Measurements from ENCODE around the gene PP2D1. TPM values are rescaled to one million over a fixed set of nuclear protein-coding genes. Genes with fewer than 3 reads are reported as not detected.

Gene PP2D1
- polyA plus RNA-seq, 3 donors, result 0.41 to 0.56 TPM; not detected in 1

GRCh38 chr3:19954676-19955075 lies 57.4 kb downstream of the PP2D1 start:
- Mint-ChIP-seq H3K36me3 (peaks cover 43 to 66% of the 10 kb centered on the region in 2 donors), H3K4me1 (peaks cover 12% of the 10 kb centered on the region), H3K27ac (peak overlapping the region in 3 of 7 donors; percentile 5 to 86 (median 33)), H3K4me3 (no peak overlapping the region), H3K9me3 (no peaks in the 10 kb centered on the region), H3K27me3 (ENCODE audit: low read depth in 3 of 3) (no peaks in the 10 kb centered on the region)
- intact Hi-C loops (cut with micrococcal nuclease), result no loop called here
- TF ChIP-seq, protein P1, sequence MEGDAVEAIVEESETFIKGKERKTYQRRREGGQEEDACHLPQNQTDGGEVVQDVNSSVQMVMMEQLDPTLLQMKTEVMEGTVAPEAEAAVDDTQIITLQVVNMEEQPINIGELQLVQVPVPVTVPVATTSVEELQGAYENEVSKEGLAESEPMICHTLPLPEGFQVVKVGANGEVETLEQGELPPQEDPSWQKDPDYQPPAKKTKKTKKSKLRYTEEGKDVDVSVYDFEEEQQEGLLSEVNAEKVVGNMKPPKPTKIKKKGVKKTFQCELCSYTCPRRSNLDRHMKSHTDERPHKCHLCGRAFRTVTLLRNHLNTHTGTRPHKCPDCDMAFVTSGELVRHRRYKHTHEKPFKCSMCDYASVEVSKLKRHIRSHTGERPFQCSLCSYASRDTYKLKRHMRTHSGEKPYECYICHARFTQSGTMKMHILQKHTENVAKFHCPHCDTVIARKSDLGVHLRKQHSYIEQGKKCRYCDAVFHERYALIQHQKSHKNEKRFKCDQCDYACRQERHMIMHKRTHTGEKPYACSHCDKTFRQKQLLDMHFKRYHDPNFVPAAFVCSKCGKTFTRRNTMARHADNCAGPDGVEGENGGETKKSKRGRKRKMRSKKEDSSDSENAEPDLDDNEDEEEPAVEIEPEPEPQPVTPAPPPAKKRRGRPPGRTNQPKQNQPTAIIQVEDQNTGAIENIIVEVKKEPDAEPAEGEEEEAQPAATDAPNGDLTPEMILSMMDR (IDR thresholded peaks at IDR 0.05), result no peak
- H3K27me3 ChIP-seq (ENCODE audit: control insufficient read depth in 2 of 2, insufficient read depth in 2 of 2, low read length in 2 of 2), result no peaks in the 10 kb centered on the region
- peaks cover 99% of the 10 kb centered on the region for H4K20me1 ChIP-seq (ENCODE audit: insufficient read depth, low read length)
- H3K9ac ChIP-seq (ENCODE audit: insufficient read depth, low read length, poor library complexity, severe bottlenecking), result no peak overlapping the region
- H2AFZ ChIP-seq (ENCODE audit: insufficient read depth, low read depth, low read length, poor library complexity, severe bottlenecking), result no peak overlapping the region
- H3K4me1 ChIP-seq (ENCODE audit: control insufficient read depth in 1 of 2, insufficient read depth in 2 of 2, low read length in 2 of 2), result peaks cover 0 to 4% of the 10 kb centered on the region in 2 donors
- peaks cover 51 to 87% of the 10 kb centered on the region in 2 donors for H3K36me3 ChIP-seq (replicated peaks in 1 of 2; ENCODE audit: control insufficient read depth in 1 of 2, insufficient read depth in 2 of 2, low read length in 2 of 2)
- H3K79me2 ChIP-seq (ENCODE audit: insufficient read depth, low read length), result peaks cover 96% of the 10 kb centered on the region
- H3K4me2 ChIP-seq (replicated peaks; ENCODE audit: extremely low read depth, low read length, poor library complexity, severe bottlenecking), result no peak overlapping the region
- H3K4me3 ChIP-seq (replicated peaks in 1 of 3; ENCODE audit: low read depth in 2 of 3, low read length in 3 of 3), result no peak overlapping the region
- 100% methylated on average over 2 of the region's 4 CpGs for WGBS (ENCODE audit: insufficient coverage)
- DNase-seq, result no peak
- no peak overlapping the region for H3K27ac ChIP-seq (ENCODE audit: low read depth in 1 of 2, low read length in 2 of 2)
- H3K9me3 ChIP-seq (replicated peaks in 1 of 2; ENCODE audit: control insufficient read depth in 1 of 2, insufficient read depth in 1 of 2, low read length in 2 of 2), result no peaks in the 10 kb centered on the region

- Mint-ChIP-seq H3K27ac (no peak overlapping the region), H3K9me3 (peaks cover 0 to 2% (median 0%) of the 10 kb centered on the region in 7 donors), H3K36me3 (peaks cover 25 to 37% of the 10 kb centered on the region in 2 donors), H3K4me1 (peaks cover 37% of the 10 kb centered on the region), H3K27me3 (ENCODE audit: low read depth in 3 of 3) (no peaks in the 10 kb centered on the region), H3K4me3 (no peak overlapping the region)
- Histone ChIP-seq H3K36me3 (replicated peaks in 1 of 2; ENCODE audit: control insufficient read depth in 1 of 2, insufficient read depth in 2 of 2, low read length in 2 of 2) (peaks cover 42 to 51% of the 10 kb centered on the region in 2 donors), H3K4me2 (replicated peaks; ENCODE audit: extremely low read depth, low read length, poor library complexity, severe bottlenecking) (no peak overlapping the region), H4K20me1 (ENCODE audit: insufficient read depth, low read length) (peaks cover 75% of the 10 kb centered on the region), H3K27me3 (ENCODE audit: control insufficient read depth in 2 of 2, insufficient read depth in 2 of 2, low read length in 2 of 2) (no peaks in the 10 kb centered on the region), H3K27ac (ENCODE audit: low read depth in 1 of 2, low read length in 2 of 2) (no peak overlapping the region), H3K4me3 (replicated peaks in 1 of 3; ENCODE audit: low read depth in 2 of 3, low read length in 3 of 3) (no peak overlapping the region), H3K9me3 (replicated peaks in 1 of 2; ENCODE audit: control insufficient read depth in 1 of 2, insufficient read depth in 1 of 2, low read length in 2 of 2) (no peaks in the 10 kb centered on the region), H3K4me1 (ENCODE audit: control insufficient read depth in 1 of 2, insufficient read depth in 2 of 2, low read length in 2 of 2) (peaks cover 20 to 32% of the 10 kb centered on the region in 2 donors), H3K79me2 (ENCODE audit: insufficient read depth, low read length) (peaks cover 80% of the 10 kb centered on the region), H2AFZ (ENCODE audit: insufficient read depth, low read depth, low read length, poor library complexity, severe bottlenecking) (no peak overlapping the region), H3K9ac (ENCODE audit: insufficient read depth, low read length, poor library complexity, severe bottlenecking) (no peak overlapping the region)
- no peak for DNase-seq
- TF ChIP-seq, protein P1 (IDR thresholded peaks at IDR 0.05), result no peak
- intact Hi-C loops (cut with micrococcal nuclease), result no loop called here
- WGBS (ENCODE audit: insufficient coverage), result 100% methylated on average over 1 of the region's 2 CpGs
These were observed 61.7 kb downstream of the PP2D1 start for GRCh38 chr3:19950316-19950715.

Measured in CD14-positive monocyte (primary cell).